Endothelial cell of umbilical vein (primary cell): ENCODE results near the gene ARF6.

Experiments
- EZH2 ChIP-seq: IDR thresholded peaks from 2 replicates; pipeline ENCODE4 v1.6.1; 2012; ENCODE audit warnings: borderline replicate concordance, low read depth, mild to moderate bottlenecking, moderate library complexity, low read length, inconsistent platforms; ENCODE audit not compliant: severe bottlenecking
- FOS ChIP-seq: IDR thresholded peaks from 2 replicates; pipeline ENCODE4 v1.6.1; 2011; ENCODE audit warnings: mild to moderate bottlenecking, low read length, moderate library complexity, borderline replicate concordance; ENCODE audit not compliant: insufficient read depth
- MAX ChIP-seq: IDR thresholded peaks from 2 replicates; pipeline ENCODE4 v1.6.1; 2011; ENCODE audit not compliant: insufficient read depth, insufficient read length
- MYC ChIP-seq: IDR thresholded peaks from one replicate; pipeline ENCODE4 v1.6.1; 2011; ENCODE audit warnings: mild to moderate bottlenecking, low read depth, low read length
- POLR2A ChIP-seq: IDR thresholded peaks from 2 replicates; pipeline ENCODE4 v1.6.1; 2012; ENCODE audit warnings: low read depth, mild to moderate bottlenecking, control low read depth, low read length
- POLR2AphosphoS5 ChIP-seq: IDR thresholded peaks from 2 replicates; pipeline ENCODE4 v1.6.1; 2012; ENCODE audit warnings: low read depth, mild to moderate bottlenecking, control low read depth, low read length, moderate library complexity; ENCODE audit not compliant: insufficient read depth
- TF ChIP-seq, protein P1 (sequence below), 2 donors: IDR thresholded peaks; 1 replicate in 1 of 2; 2 replicates in 1 of 2; pipeline ENCODE4 v1.5.1; 2011; ENCODE audit warnings: low read length in 2 of 2, mild to moderate bottlenecking in 2 of 2, moderate library complexity in 2 of 2, control low read depth in 1 of 2, inconsistent platforms in 1 of 2, low read depth in 1 of 2; ENCODE audit not compliant: insufficient read depth in 1 of 2; ENCODE audit errors: extremely low read depth in 1 of 2

DNA sequence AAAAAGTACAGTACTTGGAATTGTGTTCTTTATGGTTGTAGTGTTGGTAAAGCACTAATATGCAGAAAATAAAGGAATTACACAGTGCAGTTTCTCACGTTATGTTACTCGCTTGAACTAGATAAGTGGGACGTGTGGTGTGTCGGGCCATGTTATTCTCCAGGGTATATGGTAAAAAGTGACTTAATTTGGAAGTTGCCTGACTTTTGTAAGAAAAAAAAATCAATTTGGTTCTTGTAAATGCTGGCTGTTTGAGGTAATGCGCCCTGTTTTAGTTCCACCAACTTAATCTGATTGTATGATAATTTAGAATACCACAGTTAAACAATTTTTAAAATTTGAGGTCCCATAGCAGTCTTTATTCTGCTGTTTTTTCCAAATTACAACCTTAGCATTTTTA, 4.1 kb downstream of the ARF6 start:
- TF ChIP-seq POLR2AphosphoS5 (no peak), MYC (no peak), POLR2A (no peak), FOS (no peak), EZH2 (no peak), MAX (no peak)
- TF ChIP-seq, protein P1, sequence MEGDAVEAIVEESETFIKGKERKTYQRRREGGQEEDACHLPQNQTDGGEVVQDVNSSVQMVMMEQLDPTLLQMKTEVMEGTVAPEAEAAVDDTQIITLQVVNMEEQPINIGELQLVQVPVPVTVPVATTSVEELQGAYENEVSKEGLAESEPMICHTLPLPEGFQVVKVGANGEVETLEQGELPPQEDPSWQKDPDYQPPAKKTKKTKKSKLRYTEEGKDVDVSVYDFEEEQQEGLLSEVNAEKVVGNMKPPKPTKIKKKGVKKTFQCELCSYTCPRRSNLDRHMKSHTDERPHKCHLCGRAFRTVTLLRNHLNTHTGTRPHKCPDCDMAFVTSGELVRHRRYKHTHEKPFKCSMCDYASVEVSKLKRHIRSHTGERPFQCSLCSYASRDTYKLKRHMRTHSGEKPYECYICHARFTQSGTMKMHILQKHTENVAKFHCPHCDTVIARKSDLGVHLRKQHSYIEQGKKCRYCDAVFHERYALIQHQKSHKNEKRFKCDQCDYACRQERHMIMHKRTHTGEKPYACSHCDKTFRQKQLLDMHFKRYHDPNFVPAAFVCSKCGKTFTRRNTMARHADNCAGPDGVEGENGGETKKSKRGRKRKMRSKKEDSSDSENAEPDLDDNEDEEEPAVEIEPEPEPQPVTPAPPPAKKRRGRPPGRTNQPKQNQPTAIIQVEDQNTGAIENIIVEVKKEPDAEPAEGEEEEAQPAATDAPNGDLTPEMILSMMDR (IDR thresholded peaks at IDR 0.05; ENCODE audit: extremely low read depth in 1 of 2, insufficient read depth in 1 of 2, low read depth in 1 of 2, low read length in 2 of 2) = no peak
